Prostate gland (tissue), 2 donors: Measurements from ENCODE around the gene PRICKLE3.

ENCODE experiments used
- CTCF ChIP-seq, 4 experiments: fragments of 200-600 bp in 2 of 4; fragments of 450-650 bp in 2 of 4; sonication (generic) in 2 of 4; IDR thresholded peaks; 1 replicate in 3 of 4; 2 replicates in 1 of 4; pipeline ENCODE4 v1.5.1; 2016 to 2019; ENCODE audit warnings: antibody characterized with exemption in 4 of 4, mild to moderate bottlenecking in 2 of 4, moderate library complexity in 2 of 4
- POLR2A ChIP-seq: fragments of 450-650 bp; IDR thresholded peaks from one replicate; pipeline ENCODE4 v1.6.1; 2016; ENCODE audit warnings: antibody characterized with exemption, mild to moderate bottlenecking

DNA sequence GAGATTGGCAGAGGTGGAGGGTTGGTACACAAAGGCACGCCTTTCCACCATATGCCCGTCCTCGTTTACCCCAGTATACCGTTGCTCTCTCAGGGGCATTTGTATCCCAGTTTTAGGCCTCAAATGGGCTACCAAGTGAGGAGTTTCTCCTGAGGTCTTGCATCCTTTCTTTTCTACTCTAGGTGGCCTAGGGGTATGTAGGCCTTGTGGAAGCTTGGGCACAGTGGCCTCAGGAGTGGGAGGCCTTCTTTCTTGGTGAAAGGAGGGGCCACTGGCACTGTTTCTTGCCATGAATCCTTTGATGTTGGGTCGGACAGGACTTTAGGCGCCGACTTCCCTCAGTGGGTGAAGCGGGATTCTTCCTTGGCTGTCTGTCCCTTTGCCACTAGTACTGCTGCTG, 38.9 kb downstream of the PRICKLE3 start:
- TF ChIP-seq CTCF (IDR thresholded peaks at IDR 0.05) (no peak), POLR2A (no peak)
